OCI-LY1 (cell line): ENCODE data around the gene TOMM22.

Experiments
- H2AFZ ChIP-seq: fragments of 200-600 bp; sonication (generic), shearing (Covaris generic); 2 replicates; pipeline ENCODE4 v1.6.0; 2014; ENCODE audit warnings: antibody characterized with exemption, mild to moderate bottlenecking, low read length
- H3F3A ChIP-seq: fragments of 200-600 bp; sonication (generic), shearing (Covaris generic); 2 replicates; pipeline ENCODE4 v1.6.0; 2014; ENCODE audit warnings: mild to moderate bottlenecking, antibody characterized with exemption, low read length, moderate library complexity; ENCODE audit not compliant: insufficient read depth
- H3K27ac ChIP-seq: fragments of 200-600 bp; sonication (generic); 2 replicates; pipeline ENCODE4 v1.5.1; 2014; ENCODE audit warnings: low read length, mixed run types, mild to moderate bottlenecking, low read depth; ENCODE audit not compliant: poor library complexity, severe bottlenecking
- H3K27me3 ChIP-seq: fragments of 200-600 bp; sonication (generic); 2 replicates; pipeline ENCODE4 v1.6.0; 2014; ENCODE audit warnings: antibody characterized with exemption, mild to moderate bottlenecking, low read length, moderate library complexity; ENCODE audit not compliant: insufficient read depth
- H3K36me3 ChIP-seq: fragments of 200-600 bp; sonication (generic); 2 replicates; pipeline ENCODE4 v1.6.1; 2014; ENCODE audit warnings: mild to moderate bottlenecking, antibody characterized with exemption, low read length, moderate library complexity, mixed read lengths; ENCODE audit not compliant: insufficient read depth
- H3K4me1 ChIP-seq: fragments of 200-600 bp; sonication (generic); 2 replicates; pipeline ENCODE4 v1.5.1; 2014; ENCODE audit warnings: mild to moderate bottlenecking, low read length, moderate library complexity; ENCODE audit not compliant: insufficient read depth, severe bottlenecking
- H3K4me2 ChIP-seq: fragments of 200-600 bp; sonication (generic), shearing (Covaris generic); 2 replicates; pipeline ENCODE4 v1.6.1; 2014; ENCODE audit warnings: low read length
- H3K4me3 ChIP-seq: fragments of 200-600 bp; sonication (generic); 2 replicates; pipeline ENCODE4 v1.5.1; 2014; ENCODE audit warnings: low read length, low read depth, mild to moderate bottlenecking, mixed read lengths; ENCODE audit not compliant: poor library complexity, severe bottlenecking
- H3K79me2 ChIP-seq: fragments of 200-600 bp; shearing (Covaris generic); 2 replicates; pipeline ENCODE4 v1.6.1; 2016; ENCODE audit warnings: mixed run types, low read length, mixed read lengths; ENCODE audit not compliant: insufficient read depth
- H3K9ac ChIP-seq: fragments of 200-600 bp; sonication (generic), shearing (Covaris generic); 2 replicates; pipeline ENCODE4 v1.6.1; 2014; ENCODE audit warnings: mild to moderate bottlenecking, low read length, mixed read lengths
- H3K9me2 ChIP-seq: fragments of 200-600 bp; sonication (generic), shearing (Covaris generic); 2 replicates; pipeline ENCODE4 v1.6.1; 2014; ENCODE audit warnings: low read depth, mild to moderate bottlenecking, low read length, mixed read lengths
- H3K9me3 ChIP-seq: fragments of 200-600 bp; shearing (Covaris generic); 2 replicates; pipeline ENCODE4 v1.6.1; 2014; ENCODE audit warnings: low read length, mixed read lengths
- H4K20me1 ChIP-seq: fragments of 200-600 bp; sonication (generic), shearing (Covaris generic); 2 replicates; pipeline ENCODE4 v1.6.0; 2016; ENCODE audit warnings: mild to moderate bottlenecking, low read length; ENCODE audit not compliant: insufficient read depth
- EZH2 ChIP-seq: fragments of 200-600 bp; sonication (generic), shearing (Covaris generic); IDR thresholded peaks from 2 replicates; pipeline ENCODE4 v1.8.0; 2017; ENCODE audit warnings: borderline replicate concordance, mixed run types, mild to moderate bottlenecking, antibody characterized with exemption, low read length, moderate library complexity, mixed read lengths
- TF ChIP-seq, protein P1 (sequence below): fragments of 200-600 bp; sonication (generic), shearing (Covaris generic); IDR thresholded peaks from 2 replicates; pipeline ENCODE4 v1.5.1; 2017; ENCODE audit warnings: mild to moderate bottlenecking, antibody characterized with exemption, low read length, moderate library complexity, mixed read lengths

Gene TOMM22

DNA sequence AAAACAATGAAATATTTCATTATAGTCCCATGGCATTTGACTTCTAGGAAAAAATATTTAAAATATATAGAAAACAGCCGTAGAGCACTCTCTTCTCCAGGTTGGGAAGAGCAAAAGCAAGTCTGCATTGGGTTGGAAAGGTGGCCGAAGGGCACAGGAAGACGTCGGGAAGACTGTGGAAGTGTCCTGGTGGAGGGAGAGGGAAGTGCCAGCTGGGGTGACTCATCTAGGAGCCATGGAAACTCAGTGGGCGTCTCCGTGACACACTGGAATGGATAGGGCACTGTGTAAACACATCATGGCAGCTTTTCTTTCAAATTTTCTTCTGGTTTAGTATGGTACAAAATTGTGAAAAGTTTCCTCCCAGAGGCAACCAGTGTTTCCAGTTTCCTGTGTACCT lies 36.7 kb downstream of the TOMM22 start:
- Histone ChIP-seq H2AFZ (no peak overlapping the region), H3K4me1 (no peaks in the 10 kb centered on the region), H4K20me1 (no peaks in the 10 kb centered on the region), H3K9me3 (no peaks in the 10 kb centered on the region), H3K9me2 (no peaks in the 10 kb centered on the region), H3F3A (no peaks in the 10 kb centered on the region), H3K27ac (no peak overlapping the region), H3K79me2 (peaks cover 9% of the 10 kb centered on the region), H3K27me3 (no peaks in the 10 kb centered on the region), H3K4me3 (no peak overlapping the region), H3K9ac (no peak overlapping the region), H3K36me3 (peaks cover 63% of the 10 kb centered on the region), H3K4me2 (no peak overlapping the region)
- TF ChIP-seq EZH2 = no peak
- TF ChIP-seq, protein P1, sequence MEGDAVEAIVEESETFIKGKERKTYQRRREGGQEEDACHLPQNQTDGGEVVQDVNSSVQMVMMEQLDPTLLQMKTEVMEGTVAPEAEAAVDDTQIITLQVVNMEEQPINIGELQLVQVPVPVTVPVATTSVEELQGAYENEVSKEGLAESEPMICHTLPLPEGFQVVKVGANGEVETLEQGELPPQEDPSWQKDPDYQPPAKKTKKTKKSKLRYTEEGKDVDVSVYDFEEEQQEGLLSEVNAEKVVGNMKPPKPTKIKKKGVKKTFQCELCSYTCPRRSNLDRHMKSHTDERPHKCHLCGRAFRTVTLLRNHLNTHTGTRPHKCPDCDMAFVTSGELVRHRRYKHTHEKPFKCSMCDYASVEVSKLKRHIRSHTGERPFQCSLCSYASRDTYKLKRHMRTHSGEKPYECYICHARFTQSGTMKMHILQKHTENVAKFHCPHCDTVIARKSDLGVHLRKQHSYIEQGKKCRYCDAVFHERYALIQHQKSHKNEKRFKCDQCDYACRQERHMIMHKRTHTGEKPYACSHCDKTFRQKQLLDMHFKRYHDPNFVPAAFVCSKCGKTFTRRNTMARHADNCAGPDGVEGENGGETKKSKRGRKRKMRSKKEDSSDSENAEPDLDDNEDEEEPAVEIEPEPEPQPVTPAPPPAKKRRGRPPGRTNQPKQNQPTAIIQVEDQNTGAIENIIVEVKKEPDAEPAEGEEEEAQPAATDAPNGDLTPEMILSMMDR = no peak

DNA sequence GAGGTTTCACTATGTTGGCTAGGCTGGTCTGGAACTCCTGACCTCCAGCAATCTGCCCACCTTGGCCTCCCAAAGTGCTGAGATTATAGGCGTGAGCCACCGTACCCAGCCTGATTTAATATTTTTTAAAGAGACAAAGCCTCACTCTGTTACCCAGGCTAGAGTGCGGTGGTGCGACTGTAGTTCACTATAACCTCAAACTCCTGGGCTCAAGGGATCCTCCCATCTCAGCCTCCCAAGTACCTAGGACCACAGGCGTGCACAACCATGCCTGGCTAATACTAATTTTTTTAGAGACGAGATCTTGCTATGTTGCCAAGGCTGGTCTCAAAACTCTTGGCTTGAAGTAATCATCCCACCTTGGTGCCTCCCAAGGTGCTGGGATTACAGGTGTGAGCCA lies 37.4 kb downstream of the TOMM22 start:
- H2AFZ ChIP-seq = no peak overlapping the region
- H3K27me3 ChIP-seq = no peaks in the 10 kb centered on the region
- no peaks in the 10 kb centered on the region for H3K4me1 ChIP-seq
- H3F3A ChIP-seq = no peaks in the 10 kb centered on the region
- H3K9me2 ChIP-seq = no peaks in the 10 kb centered on the region
- H3K27ac ChIP-seq = no peak overlapping the region
- peaks cover 70% of the 10 kb centered on the region for H3K36me3 ChIP-seq
- H3K79me2 ChIP-seq = peaks cover 4% of the 10 kb centered on the region; the same call in 1 of the 2 replicates
- no peaks in the 10 kb centered on the region for H4K20me1 ChIP-seq
- no peak overlapping the region for H3K4me2 ChIP-seq
- no peak for TF ChIP-seq EZH2
- TF ChIP-seq, protein P1 = no peak
- no peak overlapping the region for H3K4me3 ChIP-seq
- no peaks in the 10 kb centered on the region for H3K9me3 ChIP-seq
- no peak overlapping the region for H3K9ac ChIP-seq

DNA sequence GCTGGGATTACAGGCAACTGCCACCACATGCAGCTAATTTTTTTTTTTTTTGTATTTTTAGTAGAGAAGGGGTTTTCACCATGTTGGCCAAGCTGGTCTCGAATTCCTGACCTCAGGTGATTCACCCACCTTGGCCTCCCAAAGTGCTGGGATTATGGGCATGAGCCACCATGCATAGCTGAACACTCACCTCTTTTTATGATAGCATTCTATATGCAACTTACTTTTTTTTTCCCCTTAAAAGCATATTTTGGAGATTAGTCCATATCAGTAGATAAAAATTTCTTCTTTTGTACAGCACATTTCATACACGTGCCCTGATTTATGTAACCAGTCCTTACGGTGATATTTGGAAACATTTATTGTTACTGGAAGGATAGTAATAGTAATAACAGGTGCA lies 38.6 kb downstream of the TOMM22 start:
- Histone ChIP-seq H3K9me3 (no peaks in the 10 kb centered on the region), H3K79me2 (no peaks in the 10 kb centered on the region)

More for the DNA sequence above, 38.6 kb downstream of the TOMM22 start:
- TF ChIP-seq, protein P1 = no peak
- TF ChIP-seq EZH2 = no peak
- no peak overlapping the region for H3K4me2 ChIP-seq
- H3K36me3 ChIP-seq = peaks cover 71% of the 10 kb centered on the region
- H3K27ac ChIP-seq = no peak overlapping the region
- no peak overlapping the region for H3K9ac ChIP-seq
- H3K9me2 ChIP-seq = no peaks in the 10 kb centered on the region
- H3K27me3 ChIP-seq = no peaks in the 10 kb centered on the region
- H3K4me3 ChIP-seq = no peak overlapping the region
- H3K4me1 ChIP-seq = no peaks in the 10 kb centered on the region
- no peak overlapping the region for H2AFZ ChIP-seq
- no peaks in the 10 kb centered on the region for H3F3A ChIP-seq
- no peaks in the 10 kb centered on the region for H4K20me1 ChIP-seq
